GM19397 (cell line): Measurements from ENCODE around the gene TARM1.

ENCODE experiments used
- ATAC-seq: cut with Tn5 transposase; IDR thresholded peaks from one replicate; pipeline ENCODE4 v1.9.1; 2021; ENCODE audit warnings: mild to moderate bottlenecking, moderate library complexity; ENCODE audit not compliant: unreplicated experiment

TARM1 gene

GRCh38 chr19:54081032-54081431, at the start of gene TARM1:
Gene TARM1 (minus strand): TSS chr19:54081365. CDS start chr19:54081340, 25 bp downstream.
- ATAC-seq: no peak

- no peak for ATAC-seq
Measured at GRCh38 chr19:54129617-54129996, 48.4 kb upstream of the TARM1 start.

- ATAC-seq: no peak
Measured at GRCh38 chr19:54128796-54129616, 47.8 kb upstream of the TARM1 start.

- no peak for ATAC-seq
Measured at GRCh38 chr19:54128441-54128725, 47.2 kb upstream of the TARM1 start.

- ATAC-seq: no peak
Measured at GRCh38 chr19:54127688-54128440, 46.7 kb upstream of the TARM1 start.

GRCh38 chr19:54125713-54126112, 44.5 kb upstream of the TARM1 start:
- ATAC-seq: no peak

GRCh38 chr19:54124393-54124792, 43.2 kb upstream of the TARM1 start:
- no peak for ATAC-seq

- no peak for ATAC-seq
Measured at GRCh38 chr19:54123682-54124081, 42.5 kb upstream of the TARM1 start.

- no peak for ATAC-seq
Measured at GRCh38 chr19:54121259-54121658, 40.1 kb upstream of the TARM1 start.

GRCh38 chr19:54115109-54116063, 34.2 kb upstream of the TARM1 start, which contains the start of the genes PRPF31 and TFPT:
Gene PRPF31 (plus strand): TSS chr19:54115754. CDS start chr19:54118279, 2,525 bp downstream.
Gene TFPT (minus strand): TSS chr19:54115657. CDS start chr19:54115269, 388 bp downstream.
- peak; percentile 83 for ATAC-seq

- no peak for ATAC-seq
Measured at GRCh38 chr19:54114340-54115108, 33.4 kb upstream of the TARM1 start.

GRCh38 chr19:54109651-54110050, 28.5 kb upstream of the TARM1 start:
- ATAC-seq: no peak

GRCh38 chr19:54108496-54108895, 27.3 kb upstream of the TARM1 start:
- ATAC-seq: no peak

- no peak for ATAC-seq
Measured at GRCh38 chr19:54107876-54108490, 26.8 kb upstream of the TARM1 start.

- ATAC-seq: no peak
Measured at GRCh38 chr19:54106716-54107115, 25.6 kb upstream of the TARM1 start.

- no peak for ATAC-seq
Measured at GRCh38 chr19:54105796-54106195, 24.6 kb upstream of the TARM1 start.

- ATAC-seq: no peak
Measured at GRCh38 chr19:54104998-54105715, 24.0 kb upstream of the TARM1 start.

GRCh38 chr19:54102421-54103169, 21.4 kb upstream of the TARM1 start, which contains the start of gene NDUFA3:
Gene NDUFA3 (plus strand): TSS chr19:54102855. CDS start chr19:54102879, 24 bp downstream.
- ATAC-seq: peak; percentile 95
